Activated T-cell treated with anti-CD3 and anti-CD28 coated beads for 24 hours (primary cell): ENCODE measurements around the gene PYM1.

Experiments used
- DNase-seq: peaks from one replicate; pipeline ENCODE4 v3.0.0-alpha.2; 2020; ENCODE audit warnings: low read depth

Gene PYM1

DNA sequence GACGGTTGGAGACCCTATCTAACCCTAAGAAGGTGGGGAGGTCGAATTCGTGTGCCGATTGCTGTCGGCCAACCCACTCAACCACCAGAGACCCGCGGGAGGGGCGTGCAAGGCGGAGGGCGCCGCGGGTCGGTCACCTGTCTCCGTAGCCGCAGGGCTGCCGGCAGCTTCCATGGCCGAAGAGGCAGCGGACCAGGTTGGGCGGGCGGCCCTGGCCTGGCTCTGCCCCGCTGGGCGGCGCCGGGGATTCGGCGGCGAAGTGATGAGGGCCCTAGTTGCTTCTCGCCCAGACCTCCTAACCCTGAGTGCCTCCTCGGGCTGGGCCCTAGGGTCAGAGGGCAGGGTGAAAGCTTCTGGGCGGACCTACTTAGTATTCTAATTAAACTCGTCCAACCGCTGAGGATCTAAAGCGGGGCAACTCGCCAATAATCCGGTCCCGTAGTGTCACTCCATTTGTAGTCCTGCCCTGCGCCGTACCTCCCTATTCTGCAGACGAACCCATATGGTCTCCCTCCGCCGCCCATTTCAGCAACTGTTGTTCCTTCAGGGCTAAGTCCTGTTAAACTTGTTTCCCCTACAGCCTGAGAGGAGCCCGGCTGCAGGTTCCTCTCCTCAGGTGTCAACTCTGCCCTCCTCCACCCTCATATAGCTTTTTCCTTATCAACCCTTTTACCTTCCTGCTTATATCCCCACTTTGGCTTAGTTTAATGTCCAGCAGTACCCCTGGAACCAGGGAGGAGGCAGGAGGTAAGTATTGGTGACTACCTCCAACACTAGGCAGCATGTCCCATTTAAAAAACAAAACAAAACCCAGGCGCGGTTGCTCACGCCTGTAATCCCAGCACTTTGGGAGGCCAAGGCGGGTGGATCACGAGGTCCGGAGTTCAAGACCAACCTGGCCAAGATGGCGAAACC is at the start of gene PYM1:
PYM1 (minus strand) TSS at position 307 of the 915 bp plus-strand sequence; CDS start at position 174, 133 bp downstream.
- peak; percentile 55 for DNase-seq

DNA sequence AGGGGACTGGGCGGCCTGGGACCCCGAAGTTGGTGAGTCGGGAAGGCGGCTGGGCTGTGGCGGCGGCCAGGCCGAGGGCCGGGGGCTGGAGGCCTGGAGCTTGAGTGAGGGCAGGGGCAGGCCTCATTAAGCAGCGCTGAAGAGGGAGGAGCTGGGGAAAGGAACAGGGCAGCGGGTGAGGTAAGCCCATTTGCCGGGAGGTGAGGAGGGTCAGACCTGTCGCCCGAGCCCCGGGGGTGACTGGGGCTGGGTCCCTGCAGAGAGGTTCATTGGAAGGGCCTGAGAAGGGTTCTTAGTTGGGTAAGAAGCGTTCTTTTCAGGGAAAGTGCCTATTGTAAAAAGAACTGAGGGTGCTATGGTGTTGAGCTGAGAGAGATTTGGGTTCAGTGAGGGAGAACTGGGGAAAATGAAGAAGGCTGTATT is 46.6 kb upstream of the PYM1 start:
- DNase-seq: peak; percentile 12

DNA sequence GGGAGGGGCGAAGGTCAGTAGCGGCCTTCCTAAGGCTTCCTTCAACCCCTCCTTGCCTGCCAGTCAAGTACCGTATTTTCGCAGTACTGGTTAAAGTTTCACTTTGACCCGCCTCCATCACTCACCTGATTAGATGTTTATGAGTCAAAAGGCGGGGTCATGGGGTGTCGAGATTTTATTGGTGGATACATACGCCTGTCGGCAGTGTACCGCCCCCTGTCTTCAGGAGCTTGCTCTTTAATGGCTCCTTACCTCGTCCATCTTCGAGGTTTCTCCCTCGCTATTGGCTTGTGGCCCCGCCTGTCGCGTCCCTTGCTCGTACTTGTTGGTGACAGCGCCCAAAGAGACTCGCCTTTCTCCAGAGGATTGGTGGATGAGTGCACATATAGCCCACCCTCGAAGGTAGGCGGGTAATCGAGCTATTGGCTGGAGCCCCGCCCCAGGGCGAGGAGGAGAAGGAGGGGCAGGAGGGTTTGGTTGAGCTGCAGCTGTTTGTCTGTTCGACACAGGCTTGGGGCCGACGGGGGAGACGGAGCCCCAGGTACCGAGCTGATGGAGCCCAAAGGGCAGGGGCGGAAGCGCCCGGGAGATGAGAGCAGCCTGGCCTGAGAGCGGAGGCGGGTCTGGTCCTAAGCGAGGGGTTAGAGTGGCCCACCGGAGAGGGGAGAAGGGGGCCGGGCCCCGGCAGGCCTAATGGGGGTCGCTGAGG is 46.1 kb upstream of the PYM1 start, which contains the start of gene RAB5B:
RAB5B (plus strand) TSS at position 480 of the 709 bp plus-strand sequence. CDS start 12,883 bp downstream, outside the sequence.
- DNase-seq: peak; percentile 97

DNA sequence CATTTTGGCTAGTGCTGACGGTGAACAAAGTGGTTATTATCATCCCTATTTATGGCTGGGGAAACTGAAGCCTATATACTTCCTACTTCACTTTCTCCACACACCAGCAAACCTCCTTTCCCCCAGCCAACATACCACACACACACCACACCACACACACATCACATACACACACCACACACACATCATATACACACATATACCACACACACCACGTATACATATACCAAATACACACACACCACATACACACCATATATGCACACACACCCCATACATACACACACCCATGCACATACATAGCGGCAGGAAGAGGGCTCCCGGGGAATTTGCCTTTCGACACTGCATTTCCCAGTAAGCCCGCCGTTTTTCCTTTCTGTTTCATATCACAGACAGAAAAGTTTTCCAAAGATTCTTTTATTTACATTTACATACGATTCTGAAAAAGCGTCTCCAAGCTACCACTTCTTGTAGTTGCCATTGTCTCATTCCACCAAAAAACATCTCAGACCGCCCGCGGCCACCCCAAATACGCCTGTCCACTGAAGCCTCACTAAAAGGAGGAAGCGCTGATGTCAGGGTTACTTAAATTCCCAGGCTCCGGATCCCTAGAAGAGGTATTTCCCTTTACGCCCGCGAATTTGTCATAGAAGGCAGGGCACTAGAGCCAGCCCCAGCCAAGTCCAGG is 45.4 kb upstream of the PYM1 start:
- no peak for DNase-seq

DNA sequence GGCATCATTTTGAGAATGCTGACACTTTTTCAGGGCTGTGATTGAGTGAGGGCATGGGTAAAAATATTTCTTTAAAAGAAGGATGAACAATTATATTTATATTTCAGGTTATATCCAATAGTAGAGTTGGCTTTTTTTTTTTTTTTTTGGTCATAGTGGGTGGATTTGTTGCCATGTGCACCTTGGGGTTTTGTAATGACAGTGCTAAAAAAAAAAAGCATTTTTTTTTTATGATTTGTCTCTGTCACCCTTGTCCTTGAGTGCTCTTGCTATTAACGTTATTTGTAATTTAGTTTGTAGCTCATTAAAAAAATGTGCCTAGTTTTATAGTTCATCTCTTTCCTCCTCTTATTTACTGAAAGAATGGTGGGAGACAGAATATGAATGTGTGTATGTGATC is 44.8 kb upstream of the PYM1 start:
- no peak for DNase-seq

DNA sequence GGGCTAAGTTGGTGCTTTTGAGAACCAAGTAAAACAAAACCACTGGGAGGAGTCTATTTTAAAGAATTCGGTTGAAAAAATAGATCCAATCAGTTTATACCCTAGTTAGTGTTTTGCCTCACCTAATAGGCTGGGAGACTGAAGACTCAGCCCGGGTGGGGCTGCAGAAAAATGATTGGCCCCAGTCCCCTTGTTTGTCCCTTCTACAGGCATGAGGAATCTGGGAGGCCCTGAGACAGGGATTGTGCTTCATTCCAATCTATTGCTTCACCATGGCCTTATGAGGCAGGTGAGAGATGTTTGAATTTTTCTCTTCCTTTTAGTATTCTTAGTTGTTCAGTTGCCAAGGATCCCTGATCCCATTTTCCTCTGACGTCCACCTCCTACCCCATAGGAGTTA is 44.3 kb upstream of the PYM1 start:
- DNase-seq: no peak

DNA sequence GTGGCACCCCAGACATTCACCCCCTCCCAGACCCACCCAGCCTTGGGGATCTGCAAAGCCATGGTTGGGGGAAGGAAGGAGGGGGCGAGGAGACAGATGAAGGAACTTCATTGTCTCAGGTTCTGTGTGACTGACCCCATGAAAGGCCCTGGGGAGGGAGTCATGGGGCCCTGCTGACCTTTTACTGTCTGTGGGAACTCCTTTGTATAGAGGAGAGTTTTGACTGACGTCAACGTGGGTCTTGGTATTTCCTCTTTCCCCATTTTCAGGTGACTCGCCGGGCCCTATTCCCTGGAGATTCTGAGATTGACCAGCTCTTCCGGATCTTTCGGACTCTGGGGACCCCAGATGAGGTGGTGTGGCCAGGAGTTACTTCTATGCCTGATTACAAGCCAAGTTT is 43.1 kb upstream of the PYM1 start:
- no peak for DNase-seq

DNA sequence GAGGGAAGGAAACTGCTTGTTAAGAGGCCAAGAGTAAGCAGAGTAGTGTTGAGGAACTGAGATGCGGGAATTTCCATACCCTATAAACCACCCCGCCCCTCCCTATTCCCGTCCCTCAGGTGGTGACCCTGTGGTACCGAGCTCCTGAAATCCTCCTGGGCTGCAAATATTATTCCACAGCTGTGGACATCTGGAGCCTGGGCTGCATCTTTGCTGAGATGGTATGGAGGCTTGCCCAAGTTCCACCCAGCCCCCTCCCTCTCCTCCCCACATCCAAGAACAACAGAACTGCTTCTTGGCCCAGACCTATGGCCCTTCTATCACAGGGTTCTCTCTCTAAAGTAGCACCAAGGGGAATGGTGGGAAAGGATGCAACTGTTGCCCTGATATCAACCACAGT is 41.7 kb upstream of the PYM1 start:
- DNase-seq: no peak

DNA sequence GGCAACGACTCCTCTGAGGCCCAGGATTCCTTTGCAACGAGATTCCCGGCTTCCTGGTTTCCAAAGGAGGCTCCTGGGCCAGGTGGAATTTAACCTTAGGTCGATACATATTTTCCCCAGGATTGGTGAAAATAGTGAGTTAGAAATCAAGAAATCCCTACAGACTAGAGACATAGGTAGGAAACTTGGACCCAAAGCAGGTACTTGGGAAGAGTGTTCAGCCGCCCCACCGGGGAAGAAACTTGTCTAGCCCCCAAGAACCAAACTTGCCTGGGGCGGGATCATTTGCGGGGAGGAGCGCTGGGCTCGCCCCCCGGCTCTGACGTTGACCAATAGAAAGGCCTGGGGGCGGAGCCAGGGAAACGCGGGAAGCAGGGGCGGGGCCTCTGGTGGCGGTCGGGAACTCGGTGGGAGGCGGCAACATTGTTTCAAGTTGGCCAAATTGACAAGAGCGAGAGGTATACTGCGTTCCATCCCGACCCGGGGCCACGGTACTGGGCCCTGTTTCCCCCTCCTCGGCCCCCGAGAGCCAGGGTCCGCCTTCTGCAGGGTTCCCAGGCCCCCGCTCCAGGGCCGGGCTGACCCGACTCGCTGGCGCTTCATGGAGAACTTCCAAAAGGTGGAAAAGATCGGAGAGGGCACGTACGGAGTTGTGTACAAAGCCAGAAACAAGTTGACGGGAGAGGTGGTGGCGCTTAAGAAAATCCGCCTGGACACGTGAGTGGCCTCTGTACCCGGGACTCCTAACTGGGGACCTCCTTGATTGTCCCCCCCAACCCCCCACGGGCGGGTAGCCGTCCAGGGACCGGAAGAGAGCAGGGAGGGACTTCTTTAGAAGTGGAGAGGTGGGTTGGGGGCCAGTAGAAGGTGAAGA is 39.0 kb upstream of the PYM1 start, which contains the start of gene CDK2:
CDK2 (plus strand) TSS at position 423 of the 874 bp plus-strand sequence; CDS start at position 602, 179 bp downstream.
- DNase-seq: peak; percentile 88

DNA sequence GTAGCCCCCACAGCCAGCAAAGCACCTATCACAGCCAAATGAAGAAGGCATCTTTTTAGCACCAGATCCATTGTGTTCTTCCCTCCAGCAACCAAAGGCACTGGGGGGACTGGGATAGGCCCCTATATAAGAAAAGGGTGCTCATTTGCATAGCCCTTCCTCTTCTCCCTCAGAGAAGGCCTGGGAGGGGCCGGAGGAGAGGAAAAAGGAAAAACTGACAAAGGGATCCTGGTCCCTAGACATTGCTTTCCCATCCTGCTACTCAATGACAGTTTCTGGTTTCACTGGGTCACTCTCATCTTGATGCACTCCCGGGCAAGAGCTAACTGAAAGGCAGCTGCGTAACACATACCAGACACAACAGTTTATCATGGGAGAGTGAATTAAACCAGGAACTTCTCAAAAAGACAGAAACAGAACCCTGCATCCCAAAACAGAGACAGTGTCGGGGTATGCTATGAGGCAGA is 38.3 kb upstream of the PYM1 start, which contains the start of gene PMEL:
PMEL (minus strand) TSS at position 102 of the 467 bp plus-strand sequence; CDS start at position 71, 31 bp downstream.
- DNase-seq: no peak

DNA sequence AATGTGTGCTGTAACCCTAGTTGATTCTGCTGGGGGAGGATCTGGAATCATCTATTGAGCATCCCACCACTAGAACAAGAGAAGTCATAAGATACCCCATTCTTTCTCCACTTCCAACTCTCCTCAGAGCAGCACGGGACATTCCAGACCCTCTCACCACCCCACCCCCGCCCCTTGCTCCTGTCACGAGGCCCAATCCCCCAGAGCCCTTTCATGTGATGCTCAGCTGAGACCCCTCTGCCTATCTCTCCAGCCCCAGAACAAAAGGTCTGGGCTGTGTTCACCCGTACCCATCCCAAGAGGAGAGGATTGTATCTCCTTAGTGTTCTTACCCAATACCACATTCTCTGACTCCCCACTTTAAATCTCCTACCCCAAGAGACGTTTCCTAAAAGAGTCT is 37.5 kb upstream of the PYM1 start:
- no peak for DNase-seq

DNA sequence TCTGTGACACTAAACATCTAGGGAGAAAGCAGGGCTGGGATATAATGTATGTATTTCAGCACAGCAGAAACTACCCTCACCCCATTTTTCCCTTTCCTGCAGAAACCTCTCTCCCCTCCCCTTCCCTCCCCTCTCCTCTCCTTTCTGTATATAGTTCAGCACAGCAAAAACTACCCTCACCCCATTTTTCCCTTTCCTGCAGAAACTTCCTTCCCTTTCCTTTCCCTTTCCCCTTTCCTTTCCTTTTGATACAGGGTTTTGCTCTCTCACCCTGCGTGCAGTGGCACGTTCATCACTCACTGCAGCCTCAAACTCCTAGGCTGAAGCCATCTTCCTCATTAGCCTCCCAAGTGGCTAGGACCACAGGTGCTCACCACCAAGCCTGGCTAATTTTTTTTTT is 36.1 kb upstream of the PYM1 start:
- DNase-seq: no peak

DNA sequence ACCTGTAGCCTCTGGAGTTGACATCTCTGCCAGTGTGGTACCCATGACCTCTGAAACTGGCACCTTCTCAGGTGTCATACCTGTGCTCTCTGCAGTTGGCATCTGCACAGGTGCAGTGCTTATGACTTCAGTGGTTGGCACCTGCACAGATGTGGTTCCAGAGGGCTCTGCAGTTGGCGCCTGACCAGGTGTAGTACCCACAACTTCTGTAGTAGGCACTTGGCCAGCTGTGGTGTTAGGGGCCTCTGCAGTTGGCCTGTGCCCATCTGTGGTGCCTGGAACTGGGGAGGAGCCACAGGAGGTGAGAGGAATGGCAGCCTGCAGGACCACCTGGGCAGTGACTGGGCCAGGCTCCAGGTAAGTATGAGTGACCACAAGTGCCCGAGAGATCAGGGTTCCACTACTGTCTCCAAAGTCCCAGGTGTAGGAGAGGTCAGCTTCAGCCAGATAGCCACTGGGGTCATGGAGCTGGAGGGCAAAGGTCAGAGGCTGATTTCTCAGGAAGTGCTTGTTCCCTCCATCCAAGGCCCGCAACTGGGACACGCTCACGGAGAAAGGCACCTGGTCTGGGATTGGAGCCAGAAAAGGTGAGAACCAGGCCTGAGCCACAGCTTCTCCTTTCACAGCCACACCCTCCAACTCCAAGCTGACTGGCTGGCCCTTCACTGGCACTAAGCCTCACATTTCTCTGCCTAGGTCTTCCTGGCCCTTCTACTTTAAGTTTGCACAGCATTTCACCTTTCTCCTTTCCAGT is 29.6 kb upstream of the PYM1 start:
- DNase-seq: no peak

DNA sequence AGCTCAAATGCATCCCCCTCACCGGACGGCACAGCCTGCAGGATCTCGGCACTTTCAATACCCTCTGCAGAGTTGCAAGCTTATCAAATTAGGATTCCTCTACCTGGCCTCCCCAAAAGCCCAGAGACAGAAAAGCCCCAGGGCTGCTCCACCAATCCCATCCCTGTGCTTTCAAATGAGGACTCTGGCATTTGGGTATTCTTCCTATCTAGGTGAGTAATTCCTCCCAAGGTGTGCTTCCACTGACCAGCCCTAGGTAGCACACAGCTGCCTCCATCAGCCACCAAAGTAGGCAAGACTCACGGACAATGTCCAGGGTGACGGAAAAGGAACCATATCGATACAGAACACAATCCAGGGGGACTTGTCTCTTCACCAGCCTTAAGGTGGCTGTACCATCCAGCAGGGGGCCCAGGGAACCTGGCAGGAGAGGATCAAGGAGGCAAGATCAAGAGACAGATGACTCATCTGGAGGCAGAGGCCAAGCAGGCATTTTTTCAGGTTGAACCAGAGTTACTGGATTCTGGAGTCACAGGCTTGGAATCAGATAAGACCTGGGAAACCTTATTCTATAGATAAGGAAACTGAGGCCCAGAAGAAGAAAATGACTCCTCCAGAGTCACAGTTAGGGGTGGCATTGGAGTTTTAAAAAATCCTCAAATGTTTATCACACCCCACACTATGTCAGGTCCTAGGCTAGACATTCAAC is 28.3 kb upstream of the PYM1 start:
- DNase-seq: no peak

DNA sequence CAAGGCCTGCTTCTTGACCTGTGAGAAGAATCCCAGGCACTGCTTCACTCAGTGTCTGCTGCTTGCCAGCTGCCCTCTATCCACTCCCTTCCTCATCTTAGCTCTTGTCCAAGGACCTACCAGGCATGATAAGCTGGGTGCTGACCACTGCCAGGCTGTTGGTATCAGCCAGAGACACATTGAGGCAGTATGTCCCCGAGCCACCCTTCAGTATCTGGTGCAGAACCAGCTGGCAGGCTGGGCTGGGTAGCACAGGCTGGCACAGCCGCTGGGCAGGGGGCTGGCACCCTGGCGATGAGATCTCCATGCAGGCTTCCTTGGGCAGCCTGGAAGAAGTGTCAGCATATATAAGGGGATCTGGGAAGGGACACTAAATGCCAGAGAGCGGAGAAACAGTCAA is 27.6 kb upstream of the PYM1 start:
- DNase-seq: no peak

DNA sequence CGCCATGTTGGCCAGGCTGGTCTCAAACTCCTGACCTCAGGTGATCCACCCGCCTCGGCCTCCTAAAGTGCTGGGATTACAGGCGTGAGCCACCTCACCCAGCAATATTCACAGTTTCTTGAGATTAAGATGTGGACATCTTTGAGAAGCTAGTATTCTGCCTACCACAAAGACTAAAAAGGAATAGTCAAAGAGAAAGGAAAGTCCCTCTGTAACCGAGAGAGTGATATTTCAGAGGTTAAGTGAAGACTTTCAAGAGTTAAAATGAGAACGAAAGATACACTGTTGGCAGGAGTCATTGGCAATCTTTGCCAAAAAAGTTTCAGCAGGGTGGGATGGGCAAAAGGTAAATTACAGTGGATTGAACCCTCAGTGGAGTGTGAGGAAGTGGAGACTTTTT is 18.9 kb upstream of the PYM1 start:
- DNase-seq: no peak

DNA sequence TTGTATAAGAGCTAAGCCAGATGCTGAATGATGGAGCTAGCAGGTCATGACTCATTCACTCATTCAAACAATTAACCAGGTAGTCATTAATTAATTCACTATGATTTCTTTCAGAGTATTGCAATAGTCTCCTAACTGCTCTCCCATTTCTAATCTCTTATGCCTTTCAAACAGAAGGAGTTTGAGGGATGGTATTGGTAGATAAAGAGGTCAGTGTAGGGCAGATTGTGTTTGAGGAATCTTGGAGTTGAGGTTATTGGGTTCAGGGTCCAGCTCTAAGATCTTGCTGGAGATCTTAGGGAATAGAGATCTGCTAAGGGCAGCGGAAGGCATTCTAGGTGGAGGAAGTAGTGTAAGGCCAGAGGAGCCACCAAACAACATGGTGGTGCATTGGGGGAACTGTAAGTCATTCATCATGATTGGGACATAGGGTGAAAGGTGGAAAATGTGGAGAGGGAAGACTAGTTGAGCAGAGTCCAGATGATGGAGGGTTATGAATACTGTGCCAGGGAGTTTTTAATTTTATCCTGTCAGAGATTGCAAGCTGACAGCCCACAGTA is 15.0 kb upstream of the PYM1 start:
- DNase-seq: no peak

DNA sequence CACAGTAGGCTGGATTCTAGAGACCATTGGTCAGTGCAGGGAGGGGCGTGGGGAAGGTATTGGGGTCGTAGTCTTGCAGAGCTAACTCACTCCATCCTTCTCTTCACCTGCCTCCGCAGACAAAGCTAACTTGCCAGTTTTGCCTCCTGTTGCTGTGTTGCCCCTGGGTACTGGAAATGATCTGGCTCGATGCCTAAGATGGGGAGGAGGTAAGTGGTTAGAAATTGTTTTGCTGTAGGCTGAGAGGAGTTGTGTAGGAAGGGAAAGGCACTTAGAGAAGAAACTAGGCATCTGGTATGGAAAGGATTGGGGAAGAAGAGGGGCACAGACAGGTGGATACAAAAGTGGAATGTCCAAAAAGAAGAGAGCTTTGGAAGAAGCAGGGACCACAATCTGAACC is 14.4 kb upstream of the PYM1 start:
- DNase-seq: no peak

DNA sequence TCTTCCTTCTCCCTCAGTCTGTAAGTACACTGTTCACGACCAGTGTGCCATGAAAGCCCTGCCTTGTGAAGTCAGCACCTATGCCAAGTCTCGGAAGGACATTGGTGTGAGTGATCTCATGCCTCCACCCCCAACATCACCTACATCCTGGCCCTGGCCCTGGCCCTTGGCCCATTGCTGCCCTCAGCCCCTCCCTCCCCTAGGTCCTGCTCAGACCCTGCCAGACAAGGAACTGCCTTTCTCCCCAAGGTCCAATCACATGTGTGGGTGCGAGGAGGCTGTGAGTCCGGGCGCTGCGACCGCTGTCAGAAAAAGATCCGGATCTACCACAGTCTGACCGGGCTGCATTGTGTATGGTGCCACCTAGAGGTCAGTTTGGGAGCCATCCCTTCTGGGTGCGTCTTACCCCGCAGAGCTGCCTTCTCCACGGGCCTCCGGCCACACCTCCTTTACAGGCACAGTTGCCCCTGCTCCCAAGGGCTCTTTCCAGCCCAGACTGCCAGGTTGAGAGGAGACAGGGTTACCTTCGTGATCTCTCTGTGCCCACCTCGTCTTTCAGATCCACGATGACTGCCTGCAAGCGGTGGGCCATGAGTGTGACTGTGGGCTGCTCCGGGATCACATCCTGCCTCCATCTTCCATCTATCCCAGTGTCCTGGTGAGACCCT is 12.5 kb upstream of the PYM1 start:
- peak; percentile 79 for DNase-seq
